Keratinocyte (primary cell): Measurements from ENCODE around the gene DLX6.

ENCODE experiments used
- CTCF ChIP-seq, 3 experiments: IDR thresholded peaks in 1 of 3; conservative IDR thresholded peaks in 1 of 3; optimal IDR thresholded peaks in 1 of 3; 2 replicates in 2 of 3; 3 replicates in 1 of 3; pipeline versions ENCODE3 to v1.5.1; 2011; ENCODE audit warnings: low read length in 3 of 3, mild to moderate bottlenecking in 3 of 3, moderate library complexity in 2 of 3, control low read depth in 1 of 3, inconsistent platforms in 1 of 3; ENCODE audit not compliant: insufficient read depth in 2 of 3; ENCODE audit errors: extremely low read depth in 1 of 3
- EZH2 ChIP-seq: IDR thresholded peaks from one replicate; pipeline ENCODE4 v1.6.1; 2012; ENCODE audit warnings: inconsistent platforms, mild to moderate bottlenecking, low read length, moderate library complexity

- TF ChIP-seq CTCF (optimal IDR thresholded peaks at IDR 0.05 in 1 of 3, IDR thresholded peaks at IDR 0.05 in 1 of 3, conservative IDR thresholded peaks at IDR 0.05 in 1 of 3; ENCODE audit: extremely low read depth in 1 of 3, insufficient read depth in 2 of 3, low read length in 3 of 3) (no peak), EZH2 (no peak)
These were observed 34.6 kb upstream of the DLX6 start for GRCh38 chr7:96970739-96971138.
